Measurements from ENCODE around the gene CDH20. TPM values are rescaled to one million over a fixed set of nuclear protein-coding genes. Genes with fewer than 3 reads are reported as not detected.

The CDH20 gene
- total RNA-seq, 4 donors from 2014 or later = 1.4 to 17.7 (median 5.1) TPM; not detected in 1

DNA sequence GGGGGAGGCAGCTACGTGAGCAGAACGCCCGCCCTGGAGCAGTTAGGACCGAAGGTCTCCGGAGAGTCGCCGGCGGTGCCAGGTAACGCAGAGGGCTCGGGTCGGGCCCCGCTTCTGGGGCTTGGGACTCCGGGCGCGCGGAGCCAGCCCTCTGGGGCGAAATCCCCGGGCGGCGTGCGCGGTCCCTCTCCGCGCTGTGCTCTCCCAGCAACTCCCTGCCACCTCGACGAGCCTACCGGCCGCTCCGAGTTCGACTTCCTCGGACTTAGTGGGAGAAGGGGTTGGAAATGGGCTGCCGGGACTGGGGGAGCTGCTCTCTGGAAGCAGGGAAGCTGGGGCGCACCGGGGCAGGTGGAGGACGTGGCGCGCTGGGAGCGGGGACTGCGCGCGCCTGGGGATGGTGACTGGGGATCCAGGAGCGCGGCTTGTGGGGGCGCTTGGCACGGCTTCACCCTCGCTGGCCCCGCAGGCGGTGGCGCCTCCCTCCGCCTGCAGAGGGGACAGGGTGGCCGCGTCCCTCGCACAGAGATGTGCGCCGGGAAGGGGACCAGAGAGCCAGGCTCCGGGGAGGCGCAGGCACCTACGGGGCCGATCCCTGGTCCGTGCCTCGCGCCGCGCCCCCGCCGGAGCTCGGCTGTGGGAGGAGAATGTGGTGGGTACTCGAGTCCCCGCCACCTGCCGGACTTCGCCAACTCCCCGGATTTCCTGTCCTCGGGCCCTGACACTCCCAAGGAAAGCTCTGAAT lies 688 bp downstream of the CDH20 start:
- TF ChIP-seq, protein P1, sequence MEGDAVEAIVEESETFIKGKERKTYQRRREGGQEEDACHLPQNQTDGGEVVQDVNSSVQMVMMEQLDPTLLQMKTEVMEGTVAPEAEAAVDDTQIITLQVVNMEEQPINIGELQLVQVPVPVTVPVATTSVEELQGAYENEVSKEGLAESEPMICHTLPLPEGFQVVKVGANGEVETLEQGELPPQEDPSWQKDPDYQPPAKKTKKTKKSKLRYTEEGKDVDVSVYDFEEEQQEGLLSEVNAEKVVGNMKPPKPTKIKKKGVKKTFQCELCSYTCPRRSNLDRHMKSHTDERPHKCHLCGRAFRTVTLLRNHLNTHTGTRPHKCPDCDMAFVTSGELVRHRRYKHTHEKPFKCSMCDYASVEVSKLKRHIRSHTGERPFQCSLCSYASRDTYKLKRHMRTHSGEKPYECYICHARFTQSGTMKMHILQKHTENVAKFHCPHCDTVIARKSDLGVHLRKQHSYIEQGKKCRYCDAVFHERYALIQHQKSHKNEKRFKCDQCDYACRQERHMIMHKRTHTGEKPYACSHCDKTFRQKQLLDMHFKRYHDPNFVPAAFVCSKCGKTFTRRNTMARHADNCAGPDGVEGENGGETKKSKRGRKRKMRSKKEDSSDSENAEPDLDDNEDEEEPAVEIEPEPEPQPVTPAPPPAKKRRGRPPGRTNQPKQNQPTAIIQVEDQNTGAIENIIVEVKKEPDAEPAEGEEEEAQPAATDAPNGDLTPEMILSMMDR (IDR thresholded peaks at IDR 0.05; ENCODE audit: low read depth) = no peak

DNA sequence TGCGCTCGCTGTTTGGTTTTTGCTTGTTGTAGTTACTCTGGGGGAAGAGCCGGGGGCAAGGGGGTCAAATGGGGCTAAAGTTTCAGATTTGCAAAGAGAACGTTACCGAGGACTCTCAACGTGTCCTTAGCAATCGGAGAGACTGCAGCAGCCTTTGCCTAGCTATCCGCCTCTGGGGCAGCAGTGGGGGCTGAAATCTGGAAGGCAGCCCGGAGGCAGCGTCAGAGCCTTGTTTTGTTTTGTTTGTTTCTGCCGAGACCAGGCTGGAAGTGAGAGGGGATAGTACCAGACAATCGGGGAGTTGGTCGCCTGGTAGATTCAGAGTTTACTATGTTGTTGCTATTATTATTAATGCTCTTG lies 1.2 kb downstream of the CDH20 start:
- TF ChIP-seq, protein P1 (IDR thresholded peaks at IDR 0.05; ENCODE audit: low read depth) = no peak

DNA sequence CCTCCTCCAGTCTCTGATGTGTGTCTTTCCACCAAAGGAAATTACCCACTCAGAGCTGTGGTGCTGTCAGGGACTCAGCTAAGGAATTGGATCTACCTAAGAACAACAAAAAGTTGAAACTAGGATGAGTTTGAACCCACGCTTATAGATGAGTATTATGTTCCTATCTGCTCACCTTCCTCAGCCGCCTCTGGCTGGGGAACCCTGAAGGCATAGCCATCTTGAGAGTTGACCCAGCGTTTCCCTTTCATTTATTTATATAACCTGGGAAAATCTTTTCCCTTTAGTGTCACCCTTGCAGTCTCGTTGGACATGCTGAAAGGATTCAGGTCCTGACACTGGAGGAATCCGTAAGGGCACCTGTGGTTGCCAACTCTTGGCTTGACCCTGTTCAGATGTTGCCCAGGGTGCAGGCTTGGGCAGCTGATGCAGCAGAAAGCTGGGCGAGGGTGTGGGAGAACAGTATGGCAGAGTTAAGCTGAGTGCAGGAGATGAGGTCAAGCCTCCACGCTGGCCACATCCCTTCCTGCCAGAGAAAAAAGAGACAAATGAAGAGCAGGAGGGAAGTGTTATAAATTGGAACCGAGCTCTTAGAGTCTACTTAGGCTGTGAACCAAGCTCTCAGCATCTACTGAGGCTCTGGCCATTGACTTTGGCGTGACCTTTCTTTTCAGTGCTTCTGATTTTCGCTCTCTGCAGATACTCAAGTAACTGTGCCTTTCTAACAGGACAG lies 1.9 kb downstream of the CDH20 start:
- TF ChIP-seq, protein P1 (IDR thresholded peaks at IDR 0.05; ENCODE audit: low read depth) = no peak

DNA sequence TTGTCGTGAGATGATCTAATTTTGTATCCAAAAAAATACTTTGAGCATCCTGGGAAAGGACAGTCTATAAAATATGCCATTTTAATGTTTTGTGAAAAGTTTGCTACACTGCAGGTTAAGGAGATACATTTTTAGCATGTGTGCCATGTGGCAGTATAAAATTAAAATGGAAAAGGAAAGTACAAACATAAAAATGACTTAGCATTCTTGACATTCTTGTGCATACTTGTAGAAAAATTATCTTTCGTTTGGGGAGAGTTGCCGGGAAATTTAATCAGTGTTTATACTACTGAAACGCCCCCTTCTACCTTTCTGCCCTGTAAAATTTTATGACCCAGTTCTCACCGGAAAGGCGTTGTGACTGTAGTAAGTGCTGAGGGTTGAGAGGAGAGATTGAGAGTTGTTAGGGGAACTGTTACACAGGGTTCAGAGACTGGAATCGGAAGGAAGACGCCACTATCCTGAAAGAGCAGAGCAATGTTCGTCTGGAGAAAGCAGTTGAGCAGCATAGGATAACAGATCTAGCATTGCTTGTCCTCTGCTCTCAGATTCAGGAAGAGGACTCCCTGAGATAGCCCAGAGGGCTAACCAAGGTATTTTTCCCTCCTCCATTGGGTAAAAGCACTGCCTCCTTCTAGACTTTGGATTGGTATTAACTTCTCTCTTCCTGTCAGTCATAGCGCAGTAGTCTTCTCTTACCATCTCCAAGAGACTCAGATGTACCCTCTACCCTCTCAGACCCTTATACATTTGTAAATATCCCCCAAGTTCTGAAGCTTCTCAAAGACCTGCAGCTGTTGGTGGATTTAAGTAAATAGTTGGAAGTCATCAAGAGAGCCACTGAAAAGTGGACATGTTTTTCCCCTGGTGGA lies 2.7 kb downstream of the CDH20 start:
- TF ChIP-seq, protein P1 (IDR thresholded peaks at IDR 0.05; ENCODE audit: low read depth) = no peak

DNA sequence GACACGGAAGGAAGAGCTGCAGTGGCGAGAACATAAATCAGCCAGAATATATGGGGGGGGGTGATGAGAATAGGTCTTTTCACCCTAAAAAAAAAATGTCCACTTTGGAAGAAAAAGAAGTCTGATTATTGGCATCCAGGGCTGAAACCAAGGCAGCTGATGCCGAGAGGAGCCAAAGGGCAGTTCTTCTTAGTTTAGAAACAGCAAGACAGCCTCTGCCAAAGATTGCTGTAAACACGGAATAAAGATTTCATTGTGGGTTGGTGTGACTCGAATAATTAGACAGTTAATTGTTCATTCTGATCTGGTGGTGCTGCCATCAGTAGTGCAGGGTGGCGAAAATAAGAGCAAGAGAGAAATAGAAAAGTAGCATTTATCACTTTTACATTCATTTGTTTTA lies 3.5 kb downstream of the CDH20 start:
- TF ChIP-seq, protein P1 (IDR thresholded peaks at IDR 0.05; ENCODE audit: low read depth) = no peak

DNA sequence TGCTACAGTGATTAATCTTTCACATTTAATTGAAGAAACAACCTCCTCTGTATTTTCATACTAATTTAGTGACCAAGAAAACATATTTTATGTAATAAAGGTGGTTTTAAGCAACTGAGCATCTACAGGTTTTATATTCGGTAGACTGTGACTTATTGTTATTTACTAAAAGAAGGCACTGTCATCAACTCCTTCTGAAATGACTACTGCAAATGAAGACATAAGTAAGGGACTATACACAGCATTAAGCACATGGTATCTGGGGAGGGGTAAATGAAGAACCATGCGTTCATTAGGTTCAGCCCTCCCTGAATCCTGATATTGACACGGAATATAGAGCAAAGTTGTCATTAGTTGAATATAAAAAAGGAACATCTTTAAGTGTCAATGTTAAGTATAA lies 4.3 kb downstream of the CDH20 start:
- TF ChIP-seq, protein P1 (IDR thresholded peaks at IDR 0.05; ENCODE audit: low read depth) = no peak

DNA sequence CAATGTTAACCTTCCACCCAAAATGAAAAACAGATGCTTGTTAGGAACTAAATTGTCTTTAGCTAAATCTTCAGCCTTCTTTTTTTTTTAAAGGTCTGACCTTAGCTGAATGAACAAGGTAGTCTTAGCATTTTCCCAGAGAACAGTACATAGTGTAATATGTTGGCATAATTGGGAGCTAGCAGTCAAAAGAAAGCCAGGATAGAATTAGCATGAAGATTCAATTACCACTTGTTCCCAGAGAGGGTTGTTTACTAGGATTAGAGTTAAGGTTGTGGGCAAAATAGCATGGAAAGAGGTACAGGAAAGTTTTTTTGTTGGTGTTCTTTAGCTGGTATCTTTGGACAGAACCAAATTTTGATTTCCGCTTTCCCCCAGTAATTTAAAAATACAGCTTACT lies 6.9 kb downstream of the CDH20 start:
- TF ChIP-seq, protein P1 (IDR thresholded peaks at IDR 0.05; ENCODE audit: low read depth) = no peak

All from subcutaneous adipose tissue (tissue), 4 donors.